Cardiac ventricle fibroblast (primary cell): ENCODE results near the gene CHST6. TPM values are rescaled to one million over a fixed set of nuclear protein-coding genes. Genes with fewer than 3 reads are reported as not detected.

Experiments
- total RNA-seq: library from RNA; depleted of rRNA; stranded (reverse); fragments of >200 nt; gene quantifications from 2 replicates; pipeline ENCODE4 v1.2.3, GENCODE V29; 2015

The CHST6 gene
- 0.54 and 0.56 TPM in 2 replicates for total RNA-seq

DNA sequence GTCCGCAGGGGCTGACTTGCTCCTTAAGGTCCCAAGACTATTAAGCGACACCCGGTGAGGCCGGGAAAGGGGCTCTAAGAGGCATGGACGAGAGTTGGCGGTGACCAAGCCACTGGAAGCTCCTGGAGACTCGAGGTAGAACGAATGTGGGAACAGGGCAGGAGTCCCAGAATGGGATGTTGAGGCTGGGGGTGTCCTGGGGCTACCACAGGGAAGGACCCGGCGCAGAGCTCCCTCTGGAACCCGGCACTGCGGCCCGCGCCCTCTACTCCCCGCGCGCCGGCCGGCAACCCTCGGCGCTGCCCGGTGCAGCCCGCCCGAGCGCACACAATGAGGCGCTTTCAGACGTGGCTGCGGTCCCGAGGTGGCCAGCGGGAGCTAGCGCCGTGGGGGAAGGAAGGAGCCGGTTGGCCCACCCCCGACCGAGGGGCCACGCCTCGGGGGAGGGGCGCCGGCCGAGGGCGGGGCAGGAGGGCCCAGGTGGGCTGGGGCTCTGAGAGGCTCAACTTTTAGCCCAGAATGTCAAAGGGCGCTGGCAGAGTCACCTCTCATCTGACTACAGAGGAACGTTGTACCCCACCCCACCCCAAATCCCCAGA, at the start of gene CHST6:
CHST6 (minus strand) TSS at position 366 of the 599 bp plus-strand sequence. CDS start 15,613 bp downstream, outside the sequence.

DNA sequence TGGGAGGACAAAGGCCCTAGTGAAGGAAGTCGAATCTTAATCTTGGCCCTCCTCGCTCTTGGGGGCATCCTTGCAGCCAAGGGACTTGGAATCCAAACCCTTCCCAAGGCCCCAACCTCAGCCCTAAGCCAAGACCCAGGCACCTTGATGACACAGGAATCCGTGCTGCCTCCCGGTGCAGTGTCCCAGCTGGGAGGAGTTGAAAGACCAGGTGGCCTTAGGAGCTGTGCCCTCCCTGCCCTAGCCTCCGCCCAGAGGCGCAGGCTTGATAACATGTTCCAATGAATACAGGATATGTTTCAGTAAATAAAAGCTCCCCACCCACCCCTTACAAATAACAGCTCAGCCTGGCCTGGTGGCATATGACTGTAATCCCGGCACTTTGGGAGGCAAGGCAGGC, 40.7 kb upstream of the CHST6 start, which contains the start of gene CHST5:
CHST5 (minus strand) TSS at position 208 of the 400 bp plus-strand sequence. CDS start 5,724 bp downstream, outside the sequence.

GRCh38 chr16:75464122-75464918, 30.9 kb downstream of the CHST6 start, which contains the start of gene TMEM170A:
Gene TMEM170A (minus strand): TSS chr16:75464689. CDS start chr16:75464600, 89 bp downstream.

DNA sequence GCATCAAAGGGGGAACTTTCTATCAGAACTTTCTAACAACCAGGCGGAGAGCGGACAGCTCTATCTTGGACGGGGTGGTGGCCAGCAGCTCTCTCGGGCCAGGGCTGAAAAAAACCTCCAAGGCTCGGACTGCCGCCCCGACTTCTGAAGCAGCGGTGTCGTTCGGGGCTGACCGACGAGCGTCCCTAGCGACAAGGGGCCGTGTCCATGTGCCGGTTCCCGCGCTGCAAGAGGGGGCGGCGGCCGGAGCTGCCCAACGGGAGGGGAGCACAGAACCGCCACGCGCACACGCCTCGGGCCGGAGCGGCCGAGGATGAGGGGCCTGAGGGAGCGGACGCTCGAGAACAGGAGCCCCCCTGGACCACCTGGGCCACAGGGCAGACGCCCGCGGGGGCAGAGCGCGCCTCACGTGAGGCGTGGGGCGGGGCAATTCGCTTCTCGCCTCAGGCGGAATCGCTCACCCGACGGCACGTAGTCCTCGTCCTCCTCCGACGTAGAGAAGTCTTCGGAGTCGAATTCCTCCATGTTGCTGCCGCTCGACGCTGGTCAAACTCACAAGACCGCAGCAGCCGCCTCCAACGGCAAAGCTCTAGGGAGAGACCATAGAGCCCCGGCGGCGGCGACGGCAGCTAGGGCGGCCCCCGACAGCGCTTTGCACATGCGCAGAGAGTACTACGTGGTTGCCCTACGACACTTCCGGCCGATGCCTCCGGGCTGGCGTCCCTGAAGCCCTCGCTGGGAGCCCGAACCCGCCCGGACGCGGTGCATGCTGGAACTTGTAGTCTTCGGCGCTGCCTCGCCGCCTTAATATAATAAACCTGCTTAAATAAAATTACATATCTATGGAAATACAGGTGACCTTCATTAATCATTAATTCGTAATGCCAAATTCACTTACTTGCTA, 62.2 kb downstream of the CHST6 start, which contains the start of gene CFDP1:
CFDP1 (minus strand) TSS at position 676 of the 904 bp plus-strand sequence; CDS start at position 525, 151 bp downstream.

Other genes starting within 250 kb of the CHST6 start
- 42.5 and 46.4 TPM in 2 replicates for gene BCAR1, start 243.8 kb downstream of the CHST6 start, total RNA-seq
- gene CFDP1, start 61.9 kb downstream of the CHST6 start, total RNA-seq: 38.7 and 53.8 TPM in 2 replicates
- 6.8 and 8.1 TPM in 2 replicates for gene TMEM170A, start 30.8 kb downstream of the CHST6 start, total RNA-seq
- 0.10 TPM in 1 of 2 replicates, not detected in the other for gene CHST5, start 40.7 kb upstream of the CHST6 start, total RNA-seq
- 13.6 and 13.7 TPM in 2 replicates for gene TMEM231, start 60.8 kb upstream of the CHST6 start, total RNA-seq
- 64.1 and 72.2 TPM in 2 replicates for gene GABARAPL2, start 70.9 kb upstream of the CHST6 start, total RNA-seq
- 28.8 and 34.5 TPM in 2 replicates for gene ADAT1, start 127.8 kb upstream of the CHST6 start, total RNA-seq
- gene KARS1, start 152.2 kb upstream of the CHST6 start, total RNA-seq: 108 and 114 TPM in 2 replicates
- gene TERF2IP, start 152.3 kb upstream of the CHST6 start, total RNA-seq: 43.9 and 53.4 TPM in 2 replicates
- not detected in 2 replicates for gene CPHXL2, start 181.6 kb upstream of the CHST6 start, total RNA-seq
- gene DUXB, start 206.0 kb upstream of the CHST6 start, total RNA-seq: not detected in 2 replicates
- not detected in 2 replicates for gene CPHXL, start 231.0 kb upstream of the CHST6 start, total RNA-seq